HepG2 (cell line): ENCODE data around the gene BMP6. TPM values are rescaled to one million over a fixed set of nuclear protein-coding genes. Genes with fewer than 3 reads are reported as not detected.

Source experiments
- ATAC-seq: fragments of 200-7000 bp; cut with Tn5 transposase; 3 replicates; pipeline ENCODE4 v1.9.1; 2020; ENCODE audit warnings: mild to moderate bottlenecking, moderate library complexity
- BruUV-seq: library from RNA; stranded (reverse); fragments of 400-500 nt; replicated peaks from 2 replicates; lab custom pipeline; 2021; lab: Mats Ljungman, UMichigan
- CTCF ChIA-PET: fragments of 300-600 bp; formaldehyde crosslinking; extraction: SDS; loops from one replicate; lab custom pipeline; 2021; ENCODE audit warnings: low total read pairs, inconsistent platforms, low intra/inter-chr PET ratio; lab: Yijun Ruan, JAX
- POLR2A ChIA-PET: fragments of 350-600 bp; sonication (Branson Sonifier 250); formaldehyde crosslinking; loops from one replicate; lab custom pipeline; 2020; ENCODE audit warnings: antibody characterized with exemption, inconsistent platforms; lab: Yijun Ruan, JAX
- DNase-seq: peaks from one replicate; pipeline ENCODE4 v3.0.0-alpha.2; 2015; ENCODE audit warnings: low spot score
- FAIRE-seq: peaks from 3 replicates; lab custom pipeline; 2011; peaks lifted over from hg19 to GRCh38; lab: Jason Lieb, UNC
- H2AFZ ChIP-seq: one replicate; pipeline ENCODE4 v1.6.1; 2011; ENCODE audit warnings: low read length, inconsistent platforms
- H3K27ac ChIP-seq: fragments of 300-600 bp; 3 replicates; pipeline ENCODE4 v1.8.0; 2011; ENCODE audit warnings: mixed run types, mild to moderate bottlenecking, mixed read lengths, low read length, inconsistent platforms; ENCODE audit not compliant: insufficient read depth; ENCODE audit errors: extremely low read length
- H3K27me3 ChIP-seq, 2 experiments: fragments of 200-600 bp in 1 of 2; 2 replicates in 1 of 2; 3 replicates in 1 of 2; pipeline versions ENCODE4 v1.6.0 to v1.8.0; 2011; ENCODE audit warnings: low read length in 2 of 2, mild to moderate bottlenecking in 2 of 2, moderate library complexity in 2 of 2, inconsistent platforms in 1 of 2; ENCODE audit not compliant: insufficient read depth in 2 of 2, control insufficient read depth in 1 of 2
- H3K36me3 ChIP-seq, 2 experiments: fragments of 200-600 bp in 1 of 2; replicated peaks in 1 of 2; 2 replicates in 1 of 2; 3 replicates in 1 of 2; pipeline versions ENCODE4 v1.5.1 to v1.8.0; 2011; ENCODE audit warnings: low read length in 2 of 2, inconsistent platforms in 1 of 2; ENCODE audit not compliant: insufficient read depth in 2 of 2, control insufficient read depth in 1 of 2
- H3K4me1 ChIP-seq: 2 replicates; pipeline ENCODE4 v1.5.1; 2012; ENCODE audit warnings: low read length, inconsistent platforms; ENCODE audit not compliant: insufficient read depth
- H3K4me2 ChIP-seq: 2 replicates; pipeline ENCODE4 v1.6.0; 2011; ENCODE audit warnings: low read depth, low read length, inconsistent platforms
- H3K4me3 ChIP-seq, 3 experiments: fragments of 200-600 bp in 1 of 3; sonication (generic), shearing (Covaris generic) in 1 of 3; replicated peaks in 1 of 3; 2 replicates each; pipeline ENCODE4 v1.5.1; 2011 to 2016; ENCODE audit warnings: low read length in 3 of 3, inconsistent platforms in 2 of 3, low read depth in 2 of 3, mild to moderate bottlenecking in 2 of 3, control low read depth in 1 of 3, mixed read lengths in 1 of 3; ENCODE audit not compliant: insufficient read depth in 1 of 3
- H3K79me2 ChIP-seq: one replicate; pipeline ENCODE4 v1.6.1; 2011; ENCODE audit warnings: low read length, inconsistent platforms; ENCODE audit not compliant: insufficient read depth
- H3K9ac ChIP-seq: 2 replicates; pipeline ENCODE4 v1.6.0; 2011; ENCODE audit warnings: mild to moderate bottlenecking, low read depth, low read length, inconsistent platforms; ENCODE audit not compliant: insufficient read depth
- H3K9me3 ChIP-seq: 2 replicates; pipeline ENCODE4 v1.5.1; 2012; ENCODE audit warnings: mild to moderate bottlenecking, low read length
- H4K20me1 ChIP-seq: 2 replicates; pipeline ENCODE4 v1.6.0; 2011; ENCODE audit warnings: inconsistent platforms, mild to moderate bottlenecking, low read length, moderate library complexity; ENCODE audit not compliant: insufficient read depth
- BHLHE40 ChIP-seq: IDR thresholded peaks from 2 replicates; pipeline ENCODE4 v1.6.1; 2011; ENCODE audit warnings: low read length, improper control_type of control experiment
- KDM5B ChIP-seq: sonication (generic); formaldehyde crosslinking; IDR thresholded peaks from 2 replicates; pipeline ENCODE4 v1.4.0; 2020; ENCODE audit warnings: missing genetic modification reagents, mild to moderate bottlenecking, borderline replicate concordance
- RARA ChIP-seq: IDR thresholded peaks from 2 replicates; pipeline ENCODE4 v1.6.1; 2016; ENCODE audit warnings: missing genetic modification reagents, missing compliant biosample characterization
- SALL1 ChIP-seq: sonication (generic); formaldehyde crosslinking; IDR thresholded peaks from 2 replicates; pipeline ENCODE4 v1.8.0; 2022; ENCODE audit warnings: mild to moderate bottlenecking, missing genetic modification reagents
- SP4 ChIP-seq: sonication (generic); formaldehyde crosslinking; IDR thresholded peaks from 2 replicates; pipeline ENCODE4 v1.8.1; 2023; ENCODE audit warnings: mild to moderate bottlenecking, missing genetic modification reagents
- SRSF1 ChIP-seq: fragments of 200-400 bp; formaldehyde crosslinking; optimal IDR thresholded peaks from 2 replicates; pipeline ENCODE3; 2017; ENCODE audit warnings: mild to moderate bottlenecking, low read depth, low read length, moderate library complexity
- TEAD3 ChIP-seq: optimal IDR thresholded peaks from 2 replicates; pipeline ENCODE3; 2016; ENCODE audit warnings: borderline replicate concordance
- ZNF383 ChIP-seq: sonication (generic); formaldehyde crosslinking; IDR thresholded peaks from 2 replicates; pipeline ENCODE4 v1.4.0; 2020; ENCODE audit warnings: missing genetic modification reagents, mild to moderate bottlenecking, borderline replicate concordance
- ZNF703 ChIP-seq: sonication (generic); formaldehyde crosslinking; IDR thresholded peaks from 2 replicates; pipeline ENCODE4 v1.5.1; 2020; ENCODE audit warnings: missing genetic modification reagents, mild to moderate bottlenecking, moderate library complexity, borderline replicate concordance
- WGBS: methylation state at CpG from one replicate; pipeline ENCODE4 v1.1.6; 2017; ENCODE audit warnings: low lambda C conversion rate; 5-methylcytosine and 5-hydroxymethylcytosine counted together
- in situ Hi-C: cut with HindIII; loops from 2 replicates; pipeline ENCODE4 v1.10.0; 2017; ENCODE audit warnings: low pct_unique_long_range_greater_than_20kb; ENCODE audit not compliant: extremely low pct_ligation_motif_present
- intact Hi-C: fragments of 100-400 bp; cut with micrococcal nuclease; formaldehyde crosslinking; loops from one replicate; pipeline ENCODE4 v1.10.0; 2022; ENCODE audit not compliant: unreplicated experiment
- polyA plus RNA-seq, 8 experiments: library from polyadenylated mRNA; depleted of rRNA in 3 of 8; stranded (reverse) in 7 of 8; unstranded in 1 of 8; fragments of >200 nt; fragmentation: Illumina TruSeq in 4 of 8; extraction: Trizol in 4 of 8; gene quantifications; 2 replicates each; pipeline versions ENCODE4 v1.2.1 to v1.2.3, GENCODE V29; 2011 to 2016; ENCODE audit warnings: low read depth in 4 of 8, missing spikeins in 1 of 8, mixed read lengths in 1 of 8; ENCODE audit not compliant: insufficient read depth in 1 of 8
- total RNA-seq, 5 experiments: library from RNA; depleted of rRNA; stranded (reverse); fragments of >200 nt; fragmentation: Illumina TruSeq; extraction: Trizol; gene quantifications; 2 replicates each; pipeline ENCODE4 v1.2.3, GENCODE V29; 2016; ENCODE audit warnings: low read depth in 1 of 5
- TF ChIP-seq, protein P1 (sequence below): sonication (generic); formaldehyde crosslinking; IDR thresholded peaks from 2 replicates; pipeline ENCODE4 v1.8.1; 2023; ENCODE audit warnings: mild to moderate bottlenecking, missing genetic modification reagents
- TF ChIP-seq, protein P2 (sequence below): sonication (generic); formaldehyde crosslinking; IDR thresholded peaks from 2 replicates; pipeline ENCODE4 v1.4.0; 2020; ENCODE audit warnings: mild to moderate bottlenecking, low read depth, missing genetic modification reagents
- TF ChIP-seq, protein P3 (sequence below): IDR thresholded peaks from 2 replicates; pipeline ENCODE4 v1.4.0; 2020; ENCODE audit warnings: mild to moderate bottlenecking, missing genetic modification reagents
- TF ChIP-seq, protein P4 (sequence below): sonication (generic); formaldehyde crosslinking; IDR thresholded peaks from 2 replicates; pipeline ENCODE4 v1.8.0; 2022; ENCODE audit warnings: missing genetic modification reagents, mild to moderate bottlenecking, moderate library complexity, borderline replicate concordance

Gene BMP6
- total and polyA plus RNA-seq, 2 of the 13 experiments (the other 11 are each of a cell fraction or from before 2014, with no cell fraction given): 0.09 to 0.18 TPM

DNA sequence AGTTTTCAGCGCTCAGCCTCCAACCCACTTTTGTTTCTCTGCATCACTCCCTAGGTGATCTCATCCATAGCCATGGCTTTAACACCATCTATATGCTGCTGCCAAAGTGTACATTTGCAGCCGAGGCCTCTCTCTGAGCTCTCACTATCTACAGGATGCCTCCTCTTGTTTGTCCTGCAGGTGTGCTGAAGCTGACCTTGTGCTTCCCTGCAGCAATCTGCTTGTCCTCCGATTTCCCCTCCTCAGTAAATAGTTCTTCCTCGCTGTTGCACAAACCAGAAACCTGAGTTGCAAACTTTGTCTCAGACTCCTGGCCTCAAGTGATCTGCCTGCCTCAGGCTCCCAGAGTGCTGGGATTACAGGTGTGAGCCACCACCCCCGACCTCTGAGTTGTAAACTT, 188.4 kb downstream of the BMP6 start:
- peak overlapping the region in 1 of 3 experiments; percentile 9; a peak in 1 of 6 replicates for H3K4me3 ChIP-seq
- DNase-seq: no peak
- no peak overlapping the region for H2AFZ ChIP-seq
- H3K79me2 ChIP-seq: peaks cover 7% of the 10 kb centered on the region
- H3K27ac ChIP-seq: no peak overlapping the region
- ChIA-PET CTCF (interaction anchor here (1.5 kb wide), 1 partner anchor 78 kb away, joined by 3 read pairs; no protein-coding TSS in a partner anchor), POLR2A (no interaction called here)
- peak; percentile 7; the same call in 1 of the 3 replicates for ATAC-seq
- no TSS peak for BruUV-seq
- WGBS: 7% methylated on average over 5 of the region's 5 CpGs
- intact Hi-C loops: loop anchor here (5.0 kb wide), 1 partner anchor 148 kb away; the partner anchor contains the start of gene BLOC1S5
- H3K27me3 ChIP-seq: no peaks in the 10 kb centered on the region
- H3K36me3 ChIP-seq: no peaks in the 10 kb centered on the region
- no peaks in the 10 kb centered on the region for H3K9me3 ChIP-seq
- peak overlapping the region; percentile 50 for H3K4me2 ChIP-seq
- H3K4me1 ChIP-seq: peaks cover 75% of the 10 kb centered on the region
- in situ Hi-C loops: no loop called here
- peaks cover 3% of the 10 kb centered on the region; the same call in 1 of the 2 replicates for H4K20me1 ChIP-seq
- FAIRE-seq: no peak
- no peak overlapping the region for H3K9ac ChIP-seq
- TF ChIP-seq TEAD3 (CRISPR knock-in tag) (peak; percentile 24), BHLHE40 (no peak), ZNF383 (CRISPR knock-in tag) (no peak), KDM5B (CRISPR knock-in tag) (0 out of 2 replicates have a peak, but pooled peaks have one; percentile 27), SP4 (CRISPR knock-in tag) (0 out of 2 replicates have a peak, but pooled peaks have one; percentile 33), RARA (CRISPR knock-in tag) (peak; percentile 10; the same call in 1 of the 2 replicates), SRSF1 (no peak), SALL1 (0 out of 2 replicates have a peak, but pooled peaks have one; percentile 15), ZNF703 (no peak)
- TF ChIP-seq, protein P1, sequence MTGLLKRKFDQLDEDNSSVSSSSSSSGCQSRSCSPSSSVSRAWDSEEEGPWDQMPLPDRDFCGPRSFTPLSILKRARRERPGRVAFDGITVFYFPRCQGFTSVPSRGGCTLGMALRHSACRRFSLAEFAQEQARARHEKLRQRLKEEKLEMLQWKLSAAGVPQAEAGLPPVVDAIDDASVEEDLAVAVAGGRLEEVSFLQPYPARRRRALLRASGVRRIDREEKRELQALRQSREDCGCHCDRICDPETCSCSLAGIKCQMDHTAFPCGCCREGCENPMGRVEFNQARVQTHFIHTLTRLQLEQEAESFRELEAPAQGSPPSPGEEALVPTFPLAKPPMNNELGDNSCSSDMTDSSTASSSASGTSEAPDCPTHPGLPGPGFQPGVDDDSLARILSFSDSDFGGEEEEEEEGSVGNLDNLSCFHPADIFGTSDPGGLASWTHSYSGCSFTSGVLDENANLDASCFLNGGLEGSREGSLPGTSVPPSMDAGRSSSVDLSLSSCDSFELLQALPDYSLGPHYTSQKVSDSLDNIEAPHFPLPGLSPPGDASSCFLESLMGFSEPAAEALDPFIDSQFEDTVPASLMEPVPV: no peak
- TF ChIP-seq, protein P2, sequence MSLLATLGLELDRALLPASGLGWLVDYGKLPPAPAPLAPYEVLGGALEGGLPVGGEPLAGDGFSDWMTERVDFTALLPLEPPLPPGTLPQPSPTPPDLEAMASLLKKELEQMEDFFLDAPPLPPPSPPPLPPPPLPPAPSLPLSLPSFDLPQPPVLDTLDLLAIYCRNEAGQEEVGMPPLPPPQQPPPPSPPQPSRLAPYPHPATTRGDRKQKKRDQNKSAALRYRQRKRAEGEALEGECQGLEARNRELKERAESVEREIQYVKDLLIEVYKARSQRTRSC (CRISPR knock-in tag): no peak
- TF ChIP-seq, protein P3, sequence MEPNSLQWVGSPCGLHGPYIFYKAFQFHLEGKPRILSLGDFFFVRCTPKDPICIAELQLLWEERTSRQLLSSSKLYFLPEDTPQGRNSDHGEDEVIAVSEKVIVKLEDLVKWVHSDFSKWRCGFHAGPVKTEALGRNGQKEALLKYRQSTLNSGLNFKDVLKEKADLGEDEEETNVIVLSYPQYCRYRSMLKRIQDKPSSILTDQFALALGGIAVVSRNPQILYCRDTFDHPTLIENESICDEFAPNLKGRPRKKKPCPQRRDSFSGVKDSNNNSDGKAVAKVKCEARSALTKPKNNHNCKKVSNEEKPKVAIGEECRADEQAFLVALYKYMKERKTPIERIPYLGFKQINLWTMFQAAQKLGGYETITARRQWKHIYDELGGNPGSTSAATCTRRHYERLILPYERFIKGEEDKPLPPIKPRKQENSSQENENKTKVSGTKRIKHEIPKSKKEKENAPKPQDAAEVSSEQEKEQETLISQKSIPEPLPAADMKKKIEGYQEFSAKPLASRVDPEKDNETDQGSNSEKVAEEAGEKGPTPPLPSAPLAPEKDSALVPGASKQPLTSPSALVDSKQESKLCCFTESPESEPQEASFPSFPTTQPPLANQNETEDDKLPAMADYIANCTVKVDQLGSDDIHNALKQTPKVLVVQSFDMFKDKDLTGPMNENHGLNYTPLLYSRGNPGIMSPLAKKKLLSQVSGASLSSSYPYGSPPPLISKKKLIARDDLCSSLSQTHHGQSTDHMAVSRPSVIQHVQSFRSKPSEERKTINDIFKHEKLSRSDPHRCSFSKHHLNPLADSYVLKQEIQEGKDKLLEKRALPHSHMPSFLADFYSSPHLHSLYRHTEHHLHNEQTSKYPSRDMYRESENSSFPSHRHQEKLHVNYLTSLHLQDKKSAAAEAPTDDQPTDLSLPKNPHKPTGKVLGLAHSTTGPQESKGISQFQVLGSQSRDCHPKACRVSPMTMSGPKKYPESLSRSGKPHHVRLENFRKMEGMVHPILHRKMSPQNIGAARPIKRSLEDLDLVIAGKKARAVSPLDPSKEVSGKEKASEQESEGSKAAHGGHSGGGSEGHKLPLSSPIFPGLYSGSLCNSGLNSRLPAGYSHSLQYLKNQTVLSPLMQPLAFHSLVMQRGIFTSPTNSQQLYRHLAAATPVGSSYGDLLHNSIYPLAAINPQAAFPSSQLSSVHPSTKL (CRISPR knock-in tag): peak; percentile 30
- TF ChIP-seq, protein P4, sequence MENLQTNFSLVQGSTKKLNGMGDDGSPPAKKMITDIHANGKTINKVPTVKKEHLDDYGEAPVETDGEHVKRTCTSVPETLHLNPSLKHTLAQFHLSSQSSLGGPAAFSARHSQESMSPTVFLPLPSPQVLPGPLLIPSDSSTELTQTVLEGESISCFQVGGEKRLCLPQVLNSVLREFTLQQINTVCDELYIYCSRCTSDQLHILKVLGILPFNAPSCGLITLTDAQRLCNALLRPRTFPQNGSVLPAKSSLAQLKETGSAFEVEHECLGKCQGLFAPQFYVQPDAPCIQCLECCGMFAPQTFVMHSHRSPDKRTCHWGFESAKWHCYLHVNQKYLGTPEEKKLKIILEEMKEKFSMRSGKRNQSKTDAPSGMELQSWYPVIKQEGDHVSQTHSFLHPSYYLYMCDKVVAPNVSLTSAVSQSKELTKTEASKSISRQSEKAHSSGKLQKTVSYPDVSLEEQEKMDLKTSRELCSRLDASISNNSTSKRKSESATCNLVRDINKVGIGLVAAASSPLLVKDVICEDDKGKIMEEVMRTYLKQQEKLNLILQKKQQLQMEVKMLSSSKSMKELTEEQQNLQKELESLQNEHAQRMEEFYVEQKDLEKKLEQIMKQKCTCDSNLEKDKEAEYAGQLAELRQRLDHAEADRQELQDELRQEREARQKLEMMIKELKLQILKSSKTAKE (CRISPR knock-in tag): 0 out of 2 replicates have a peak, but pooled peaks have one; percentile 41
